T-cell (primary cell): ENCODE results near the gene C12orf75. TPM values are rescaled to one million over a fixed set of nuclear protein-coding genes. Genes with fewer than 3 reads are reported as not detected.
"Not testable (repeated sequence)": the region's sequence is repeated elsewhere in the genome, so short reads cannot be mapped to it uniquely, and the experiment has no call there.

Experiments used
- ATAC-seq, 4 experiments: fragments of 200-7000 bp in 3 of 4; fragments of 150-1000 bp in 1 of 4; cut with Tn5 transposase; replicated peaks in 1 of 4; 1 replicate in 3 of 4; 2 replicates in 1 of 4; pipeline ENCODE4 v1.10.0; 2021; ENCODE audit warnings: moderate library complexity in 3 of 4, mild to moderate bottlenecking in 2 of 4, moderate number of reproducible peaks in 1 of 4
- CTCF ChIA-PET, 2 donors: fragments of 300-600 bp; sonication (Branson Sonifier 250); formaldehyde crosslinking; loops; one replicate each; lab custom pipeline; 2022; ENCODE audit warnings: antibody characterized with exemption in 2 of 2; lab: Charles Lee
- POLR2A ChIA-PET, 2 donors: fragments of 300-600 bp; sonication (Branson Sonifier 250); formaldehyde crosslinking; loops; one replicate each; lab custom pipeline; 2022; ENCODE audit warnings: antibody characterized with exemption in 2 of 2; lab: Charles Lee
- DNase-seq, 35 experiments: peaks; one replicate each; pipeline versions ENCODE4 v3.0.0 to v3.0.0-alpha.2; 2013 to 2023
- H3K27ac ChIP-seq: one replicate; pipeline ENCODE4 v1.5.1; 2013; ENCODE audit warnings: low read length
- H3K27me3 ChIP-seq, 2 experiments: replicated peaks in 1 of 2; 1 replicate in 1 of 2; 2 replicates in 1 of 2; pipeline versions ENCODE4 v1.6.1 to v1.7.0; 2013; ENCODE audit warnings: low read length in 1 of 2, mixed read lengths in 1 of 2; ENCODE audit not compliant: control insufficient read depth in 2 of 2, insufficient read depth in 2 of 2; ENCODE audit errors: extremely low read depth in 1 of 2
- H3K36me3 ChIP-seq, 2 donors: 1 replicate in 1 of 2; 2 replicates in 1 of 2; pipeline versions ENCODE4 v1.6.1 to v1.7.0; 2013; ENCODE audit warnings: low read length in 1 of 2; ENCODE audit not compliant: control insufficient read depth in 2 of 2, insufficient read depth in 1 of 2; ENCODE audit errors: extremely low read depth in 1 of 2
- H3K4me1 ChIP-seq, 2 experiments: 1 replicate in 1 of 2; 2 replicates in 1 of 2; pipeline versions ENCODE4 v1.6.1 to v1.7.0; 2013; ENCODE audit warnings: low read length in 2 of 2, mixed read lengths in 1 of 2; ENCODE audit not compliant: insufficient read depth in 2 of 2, control insufficient read depth in 1 of 2; ENCODE audit errors: extremely low read depth in 1 of 2
- H3K4me3 ChIP-seq, 2 donors: 1 replicate in 1 of 2; 2 replicates in 1 of 2; pipeline versions ENCODE4 v1.5.1 to v1.7.0; 2013; ENCODE audit warnings: mild to moderate bottlenecking in 2 of 2, low read length in 1 of 2, moderate library complexity in 1 of 2; ENCODE audit not compliant: control insufficient read depth in 1 of 2; ENCODE audit errors: extremely low read depth in 1 of 2
- H3K9me3 ChIP-seq: 2 replicates; pipeline ENCODE4 v1.7.0; 2013
- H3K27ac Mint-ChIP-seq, 2 donors: one replicate each; pipeline ENCODE4 v1.8.0; 2020 to 2021; ENCODE audit warnings: mild to moderate bottlenecking in 2 of 2, mixed read lengths in 2 of 2
- H3K27me3 Mint-ChIP-seq, 2 donors: one replicate each; pipeline ENCODE4 v1.8.0; 2021 to 2022; ENCODE audit warnings: mixed read lengths in 2 of 2
- H3K36me3 Mint-ChIP-seq: one replicate; pipeline ENCODE4 v1.8.0; 2021; ENCODE audit warnings: mixed read lengths
- H3K4me1 Mint-ChIP-seq, 3 donors: one replicate each; pipeline ENCODE4 v1.8.0; 2020 to 2022; ENCODE audit warnings: mixed read lengths in 3 of 3, mild to moderate bottlenecking in 1 of 3
- H3K4me3 Mint-ChIP-seq, 3 donors: one replicate each; pipeline ENCODE4 v1.8.0; 2020 to 2022; ENCODE audit warnings: mild to moderate bottlenecking in 3 of 3, mixed read lengths in 3 of 3, moderate library complexity in 3 of 3
- H3K9me3 Mint-ChIP-seq, 3 donors: one replicate each; pipeline ENCODE4 v1.8.0; 2020 to 2022; ENCODE audit warnings: mixed read lengths in 3 of 3
- WGBS: methylation state at CpG from one replicate; pipeline ENCODE4 v1.1.5; 2013; ENCODE audit warnings: missing lambda C conversion rate; ENCODE audit not compliant: insufficient coverage; 5-methylcytosine and 5-hydroxymethylcytosine counted together
- total RNA-seq, 35 experiments: library from RNA in 6 of 35; stranded (reverse) in 6 of 35; fragments of 120-200 nt in 1 of 35; gene quantifications; one replicate each; pipeline versions ENCODE4 v1.2.1 to v1.2.4 and lab custom pipeline; 2013 to 2026

C12orf75 gene
- total RNA-seq, 5 donors from 2014 or later (not counting 1 experiment from before 2014, with no cell fraction given): 14.9 to 50.1 (median 20.2) TPM

DNA sequence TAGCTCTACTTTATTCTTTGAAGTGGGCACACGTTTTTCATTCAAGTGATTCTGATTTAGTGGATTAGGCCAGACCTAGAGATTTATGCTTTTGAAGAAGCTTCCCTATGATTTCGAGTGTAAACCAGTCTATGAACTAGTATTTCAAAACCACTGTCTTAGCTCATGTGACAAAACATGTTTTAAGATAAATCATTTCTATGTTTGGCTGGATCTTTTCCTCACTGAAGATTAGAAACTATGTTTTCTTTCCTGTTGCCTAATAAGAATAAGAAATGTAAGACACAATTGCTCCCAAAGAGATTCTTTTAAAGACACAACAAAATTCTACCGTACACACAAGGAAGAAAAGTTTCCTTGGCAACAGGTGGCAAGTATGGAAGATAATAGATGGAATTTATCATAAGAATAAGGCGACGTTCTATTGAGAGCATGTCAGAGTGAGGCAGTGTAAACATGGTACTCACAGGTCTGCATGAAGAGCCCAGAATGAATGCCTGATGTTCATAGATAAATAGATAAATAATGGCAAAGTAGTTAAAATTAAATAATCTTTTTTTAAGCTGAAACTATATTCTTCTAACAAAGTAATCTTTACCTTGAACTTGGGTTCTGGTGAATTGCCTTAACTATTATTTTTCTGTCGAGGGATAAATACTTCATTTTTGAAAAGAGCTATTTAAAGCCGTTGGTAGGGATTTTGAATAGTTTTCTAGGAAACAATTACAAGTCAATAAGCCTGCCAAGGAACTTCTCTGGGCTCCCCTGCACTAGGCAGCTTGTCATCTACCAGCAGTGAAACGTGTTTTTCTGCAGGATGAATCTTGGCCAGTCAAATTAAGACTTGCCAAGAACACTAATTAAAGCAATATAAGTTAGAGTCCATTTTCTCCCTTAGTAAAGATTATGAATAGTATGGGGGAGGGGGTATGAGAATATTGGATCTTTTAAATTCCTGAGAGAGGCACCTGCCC lies 34.1 kb upstream of the C12orf75 start:
- Histone ChIP-seq H3K4me1 (no peaks in the 10 kb centered on the region), H3K27me3 (no peaks in the 10 kb centered on the region), H3K4me3 (no peak overlapping the region), H3K9me3 (peaks cover 4% of the 10 kb centered on the region), H3K36me3 (no peaks in the 10 kb centered on the region), H3K27ac (no peak overlapping the region)
- H3K36me3 Mint-ChIP-seq: peaks cover 12% of the 10 kb centered on the region
- ChIA-PET CTCF (interaction anchor here in 1 of 2 donors (1.0 kb wide), 1 partner anchor 246 kb away, joined by 3 read pairs; no protein-coding TSS in a partner anchor), POLR2A (interaction anchor here in 1 of 2 donors (0.6 kb wide), 1 partner anchor 1171 kb away, joined by 3 read pairs; no protein-coding TSS in a partner anchor)
- H3K27me3 Mint-ChIP-seq: peaks cover 5 to 7% of the 10 kb centered on the region in 2 donors
- no peak for ATAC-seq
- H3K4me1 Mint-ChIP-seq: no peaks in the 10 kb centered on the region
- WGBS: no CpG with 5 or more reads among the region's 8 CpGs
- DNase-seq: no peak
- no peak overlapping the region for H3K27ac Mint-ChIP-seq
- H3K4me3 Mint-ChIP-seq: no peak overlapping the region
- H3K9me3 Mint-ChIP-seq: peaks cover 10 to 29% (median 18%) of the 10 kb centered on the region in 3 donors

GRCh38 chr12:105300883-105301282 lies 29.6 kb upstream of the C12orf75 start:
- Mint-ChIP-seq H3K36me3 (peaks cover 12% of the 10 kb centered on the region), H3K4me3 (no peak overlapping the region), H3K27me3 (peaks cover 0 to 4% of the 10 kb centered on the region in 2 donors), H3K27ac (no peak overlapping the region), H3K4me1 (no peaks in the 10 kb centered on the region), H3K9me3 (peaks cover 10 to 29% (median 18%) of the 10 kb centered on the region in 3 donors)
- H3K9me3 ChIP-seq: peaks cover 4% of the 10 kb centered on the region
- no peaks in the 10 kb centered on the region for H3K27me3 ChIP-seq
- H3K27ac ChIP-seq: no peak overlapping the region
- ChIA-PET CTCF (no interaction called here), POLR2A (interaction anchor here in 1 of 2 donors (0.6 kb wide), 1 partner anchor 63 kb away, joined by 4 read pairs; no protein-coding TSS in a partner anchor)
- H3K4me3 ChIP-seq: no peak overlapping the region
- H3K36me3 ChIP-seq: no peaks in the 10 kb centered on the region
- DNase-seq (no peak), ATAC-seq (no peak)
- H3K4me1 ChIP-seq: no peaks in the 10 kb centered on the region
- 89% methylated on average over 6 of the region's 6 CpGs for WGBS

GRCh38 chr12:105301696-105302095 lies 28.8 kb upstream of the C12orf75 start:
- ChIA-PET POLR2A (no interaction called here), CTCF (no interaction called here)
- no peak overlapping the region for H3K4me3 Mint-ChIP-seq
- H3K4me3 ChIP-seq: no peak overlapping the region
- no peak overlapping the region for H3K27ac Mint-ChIP-seq
- H3K36me3 ChIP-seq: no peaks in the 10 kb centered on the region
- peaks cover 12% of the 10 kb centered on the region for H3K36me3 Mint-ChIP-seq
- no peak for ATAC-seq
- WGBS: 100% methylated on average over 2 of the region's 5 CpGs
- no peak for DNase-seq
- H3K9me3 Mint-ChIP-seq: peaks cover 10 to 29% (median 18%) of the 10 kb centered on the region in 3 donors
- peaks cover 4% of the 10 kb centered on the region for H3K9me3 ChIP-seq
- H3K4me1 Mint-ChIP-seq: no peaks in the 10 kb centered on the region
- peaks cover 0 to 2% of the 10 kb centered on the region in 2 donors for H3K27me3 Mint-ChIP-seq
- no peak overlapping the region for H3K27ac ChIP-seq
- no peaks in the 10 kb centered on the region for H3K27me3 ChIP-seq
- H3K4me1 ChIP-seq: no peaks in the 10 kb centered on the region

- CTCF ChIA-PET, ATAC-seq, H3K4me1 ChIP-seq, H3K27me3 Mint-ChIP-seq, H3K4me3 ChIP-seq, H3K9me3 ChIP-seq, H3K27me3 ChIP-seq, POLR2A ChIA-PET, H3K27ac Mint-ChIP-seq, H3K36me3 ChIP-seq, DNase-seq, H3K27ac ChIP-seq, H3K4me1 Mint-ChIP-seq, H3K4me3 Mint-ChIP-seq, H3K36me3 Mint-ChIP-seq: not testable (repeated sequence)
- peaks cover 8 to 24% (median 14%) of the 10 kb centered on the region in 3 donors for H3K9me3 Mint-ChIP-seq
- 98% methylated on average over 5 of the region's 7 CpGs for WGBS
These were observed 27.5 kb upstream of the C12orf75 start for GRCh38 chr12:105302986-105303385.

DNA sequence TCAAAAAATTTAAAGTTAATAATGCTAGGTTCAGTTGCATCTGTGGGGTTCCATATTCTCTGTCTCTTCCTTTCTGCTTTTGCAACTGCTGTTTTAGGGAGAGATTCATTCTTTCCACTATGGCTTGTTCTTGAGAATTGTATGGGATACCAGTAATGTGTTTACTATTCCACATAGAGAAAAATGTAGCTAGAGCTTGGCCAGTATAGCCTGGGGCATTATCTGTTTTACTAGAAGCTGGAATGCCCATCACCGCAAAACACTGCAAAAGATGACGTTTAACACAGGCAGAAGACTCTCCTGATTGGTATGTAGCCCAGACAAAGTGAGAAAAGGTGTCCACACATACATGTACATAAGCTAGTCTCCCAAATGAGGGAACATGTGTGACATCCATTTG lies 25.9 kb upstream of the C12orf75 start:
- H3K4me1 ChIP-seq, POLR2A ChIA-PET, H3K27ac Mint-ChIP-seq, H3K9me3 ChIP-seq, H3K4me3 ChIP-seq, H3K27me3 Mint-ChIP-seq, ATAC-seq, DNase-seq, H3K27ac ChIP-seq, H3K36me3 Mint-ChIP-seq, CTCF ChIA-PET, H3K36me3 ChIP-seq, H3K4me1 Mint-ChIP-seq, H3K27me3 ChIP-seq, H3K4me3 Mint-ChIP-seq: not testable (repeated sequence)
- peaks cover 9 to 18% (median 15%) of the 10 kb centered on the region in 3 donors for H3K9me3 Mint-ChIP-seq
- WGBS: no CpG with 5 or more reads among the region's 2 CpGs

DNA sequence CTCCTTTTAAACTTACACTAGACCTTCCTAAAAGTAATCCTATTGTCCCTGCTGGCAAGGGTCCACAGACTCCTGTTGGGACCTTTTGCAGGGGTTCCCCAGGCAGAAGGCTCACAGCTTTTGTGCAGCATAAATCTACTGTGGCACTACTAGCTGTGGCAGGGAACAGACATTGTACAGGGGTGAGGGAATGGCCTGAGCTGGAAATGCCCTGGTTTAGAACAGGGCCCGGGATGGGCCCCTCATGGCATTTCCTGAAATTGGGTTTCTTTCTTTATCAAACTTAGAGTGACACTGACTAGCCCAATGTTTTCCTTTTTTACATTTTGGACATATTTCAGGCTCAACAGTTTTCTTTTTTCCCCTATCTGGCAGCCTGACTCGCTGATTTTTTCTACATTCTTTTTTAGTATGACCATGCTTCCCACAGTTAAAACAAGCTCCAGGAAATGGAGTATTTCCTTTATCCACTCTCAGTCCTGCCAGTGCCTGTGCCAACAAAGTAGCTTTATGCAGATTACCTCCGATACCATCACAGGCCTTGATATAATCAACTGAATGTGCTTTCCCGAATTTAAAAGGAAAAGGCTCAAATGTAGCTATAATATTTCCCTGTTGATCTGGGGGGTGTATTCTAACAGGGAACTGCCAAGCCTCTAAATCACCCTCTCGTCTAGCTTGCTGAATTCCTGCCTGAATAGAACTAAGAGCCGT lies 22.7 kb upstream of the C12orf75 start:
- H3K27me3 Mint-ChIP-seq, H3K36me3 Mint-ChIP-seq, H3K4me1 ChIP-seq, H3K9me3 Mint-ChIP-seq, DNase-seq, H3K36me3 ChIP-seq, H3K9me3 ChIP-seq, H3K27ac ChIP-seq, H3K4me3 Mint-ChIP-seq, ATAC-seq, H3K27ac Mint-ChIP-seq, POLR2A ChIA-PET, H3K4me3 ChIP-seq, H3K27me3 ChIP-seq, H3K4me1 Mint-ChIP-seq: not testable (repeated sequence)
- no CpG with 5 or more reads among the region's 6 CpGs for WGBS
- CTCF ChIA-PET: interaction anchor here in 1 of 2 donors (0.6 kb wide), 1 partner anchor 9 kb away, joined by 3 read pairs; no protein-coding TSS in a partner anchor
